IMR-90 (cell line): ENCODE measurements around the gene MBTPS2. TPM values are rescaled to one million over a fixed set of nuclear protein-coding genes. Genes with fewer than 3 reads are reported as not detected.

ENCODE experiments used
- ATAC-seq: fragments of 200-7000 bp; cut with Tn5 transposase; 2 replicates; pipeline ENCODE4 v1.9.1; 2020; ENCODE audit warnings: low read depth, mild to moderate bottlenecking, moderate library complexity
- BruUV-seq: library from RNA; stranded (reverse); fragments of 400-500 nt; replicated peaks from 2 replicates; lab custom pipeline; 2021; lab: Mats Ljungman, UMichigan
- CTCF ChIA-PET: fragments of 300-600 bp; formaldehyde crosslinking; extraction: SDS; loops from one replicate; lab custom pipeline; 2021; ENCODE audit warnings: antibody characterized with exemption; lab: Yijun Ruan, JAX
- POLR2A ChIA-PET: fragments of 300-600 bp; sonication (Branson Sonifier 250); formaldehyde crosslinking; loops from one replicate; lab custom pipeline; 2022; ENCODE audit warnings: antibody characterized with exemption; ENCODE audit not compliant: unreplicated experiment; lab: Charles Lee
- DNase-seq: peaks from one replicate; pipeline ENCODE4 v3.0.0; 2013
- H2AFZ ChIP-seq: replicated peaks from 2 replicates; pipeline ENCODE3; 2013; ENCODE audit warnings: low read length, mild to moderate bottlenecking; ENCODE audit not compliant: poor library complexity
- H2AK5ac ChIP-seq: 2 replicates; pipeline ENCODE4 v1.6.1; 2013; ENCODE audit warnings: low read depth, low read length, inconsistent platforms
- H2AK9ac ChIP-seq: replicated peaks from 2 replicates; pipeline ENCODE3; 2013; ENCODE audit warnings: mild to moderate bottlenecking, low read depth, low read length, moderate library complexity; ENCODE audit not compliant: poor library complexity
- H2BK120ac ChIP-seq: 2 replicates; pipeline ENCODE4 v1.6.1; 2013; ENCODE audit warnings: low read depth, low read length, inconsistent platforms
- H2BK15ac ChIP-seq: 3 replicates; pipeline ENCODE4 v1.6.1; 2013; ENCODE audit warnings: low read depth, low read length, inconsistent platforms
- H2BK20ac ChIP-seq: 2 replicates; pipeline ENCODE4 v1.6.1; 2013; ENCODE audit warnings: low read depth, mild to moderate bottlenecking, inconsistent platforms, low read length, moderate library complexity
- H2BK5ac ChIP-seq: 2 replicates; pipeline ENCODE4 v1.6.1; 2013; ENCODE audit warnings: mild to moderate bottlenecking, low read depth, low read length, inconsistent platforms; ENCODE audit not compliant: poor library complexity, severe bottlenecking
- H3K14ac ChIP-seq: replicated peaks from 2 replicates; pipeline ENCODE4 v1.6.1; 2013; ENCODE audit warnings: low read depth, low read length, inconsistent platforms
- H3K18ac ChIP-seq: 2 replicates; pipeline ENCODE4 v1.6.1; 2013; ENCODE audit warnings: low read depth, low read length, control low read depth
- H3K23ac ChIP-seq: 2 replicates; pipeline ENCODE4 v1.6.1; 2013; ENCODE audit warnings: low read depth, low read length, inconsistent platforms
- H3K27ac ChIP-seq: 2 replicates; pipeline ENCODE4 v1.5.1; 2013; ENCODE audit warnings: mild to moderate bottlenecking, control low read depth, low read length; ENCODE audit not compliant: insufficient read depth
- H3K27me3 ChIP-seq: 2 replicates; pipeline ENCODE4 v1.6.1; 2013; ENCODE audit warnings: low read length; ENCODE audit not compliant: control insufficient read depth, insufficient read depth
- H3K36me3 ChIP-seq: 2 replicates; pipeline ENCODE4 v1.6.1; 2013; ENCODE audit warnings: low read length, mixed read lengths; ENCODE audit not compliant: control insufficient read depth, insufficient read depth
- H3K4ac ChIP-seq: 2 replicates; pipeline ENCODE4 v1.6.1; 2013; ENCODE audit warnings: low read depth, low read length, inconsistent platforms
- H3K4me1 ChIP-seq: 2 replicates; pipeline ENCODE4 v1.6.1; 2013; ENCODE audit warnings: low read length, mixed read lengths; ENCODE audit not compliant: control insufficient read depth, insufficient read depth
- H3K4me2 ChIP-seq: 2 replicates; pipeline ENCODE4 v1.6.1; 2013; ENCODE audit warnings: low read depth, mild to moderate bottlenecking, control low read depth, low read length, moderate library complexity
- H3K4me3 ChIP-seq: 2 replicates; pipeline ENCODE4 v1.5.1; 2013; ENCODE audit warnings: low read depth, mild to moderate bottlenecking, control low read depth, low read length, moderate library complexity; ENCODE audit not compliant: insufficient read depth
- H3K56ac ChIP-seq: 2 replicates; pipeline ENCODE4 v1.6.1; 2013; ENCODE audit warnings: low read length, inconsistent platforms; ENCODE audit not compliant: insufficient read depth; ENCODE audit errors: extremely low read depth
- H3K79me1 ChIP-seq, 2 experiments: 2 replicates each; pipeline ENCODE4 v1.6.1; 2013; ENCODE audit warnings: low read length in 2 of 2, inconsistent platforms in 1 of 2, low read depth in 1 of 2
- H3K9ac ChIP-seq: 2 replicates; pipeline ENCODE4 v1.6.1; 2013; ENCODE audit warnings: low read depth, low read length, control low read depth
- H3K9me1 ChIP-seq: 2 replicates; pipeline ENCODE4 v1.6.1; 2013; ENCODE audit warnings: low read length, inconsistent platforms; ENCODE audit not compliant: insufficient read depth
- H3K9me3 ChIP-seq: 2 replicates; pipeline ENCODE4 v1.6.1; 2013; ENCODE audit warnings: low read length; ENCODE audit not compliant: control insufficient read depth, insufficient read depth
- H4K20me1 ChIP-seq: 2 replicates; pipeline ENCODE4 v1.6.1; 2013; ENCODE audit warnings: low read length, inconsistent platforms; ENCODE audit not compliant: insufficient read depth
- H4K5ac ChIP-seq: 2 replicates; pipeline ENCODE4 v1.6.1; 2013; ENCODE audit warnings: mild to moderate bottlenecking, low read depth, low read length, control low read depth
- H4K8ac ChIP-seq, 2 experiments: 2 replicates each; pipeline ENCODE4 v1.6.1; 2013; ENCODE audit warnings: low read depth in 2 of 2, low read length in 2 of 2, control low read depth in 1 of 2, inconsistent platforms in 1 of 2
- H4K91ac ChIP-seq: 2 replicates; pipeline ENCODE4 v1.6.1; 2013; ENCODE audit warnings: low read depth, low read length, inconsistent platforms; ENCODE audit not compliant: insufficient read depth
- CTCF ChIP-seq: conservative IDR thresholded peaks from 2 replicates; pipeline ENCODE4 v1.5.1; 2012; ENCODE audit warnings: mild to moderate bottlenecking, low read depth, low read length, improper control_type of control experiment
- USF2 ChIP-seq: fragments of 150-350 bp; IDR thresholded peaks from 2 replicates; pipeline ENCODE4 v1.6.1; 2017; ENCODE audit warnings: mild to moderate bottlenecking, antibody characterized with exemption, low read length, low read depth
- WGBS, 2 experiments: methylation state at CpG; one replicate each; pipeline versions ENCODE4 v1.1.5 to v1.1.7; 2013; ENCODE audit warnings: missing lambda C conversion rate in 2 of 2; ENCODE audit not compliant: insufficient read length in 1 of 2; ENCODE audit errors: extremely low coverage in 2 of 2; 5-methylcytosine and 5-hydroxymethylcytosine counted together
- dilution Hi-C: fragments of 300-500 bp; cut with HindIII; formaldehyde crosslinking; loops from one replicate; pipeline ENCODE4 v1.14.3; 2018; ENCODE audit warnings: low sequenced_read_pairs; ENCODE audit not compliant: unreplicated experiment
- in situ Hi-C: fragments of 300-500 bp; cut with MboI; formaldehyde crosslinking; loops from 3 replicates; pipeline ENCODE4 v1.14.3; 2019; ENCODE audit warnings: low sequenced_read_pairs, inconsistent platforms, mixed read lengths
- intact Hi-C: fragments of 100-400 bp; cut with micrococcal nuclease; formaldehyde crosslinking; loops from 2 replicates; pipeline ENCODE4 v1.10.0; 2022
- polyA plus RNA-seq, 3 experiments: library from polyadenylated mRNA; depleted of rRNA; stranded (reverse); fragments of >200 nt; gene quantifications; 2 replicates each; pipeline ENCODE4 v1.2.3, GENCODE V29; 2012; ENCODE audit warnings: low replicate concordance in 1 of 3
- total RNA-seq: library from RNA; depleted of rRNA; stranded (reverse); fragments of >200 nt; gene quantifications from 2 replicates; pipeline ENCODE4 v1.2.3, GENCODE V29; 2012

Gene MBTPS2
- total and polyA plus RNA-seq, 2 of the 4 experiments (the other 2 are of a cell fraction): 4.7 to 12.4 TPM

GRCh38 chrX:21870494-21870893 is 31.1 kb downstream of the MBTPS2 start:
- intact Hi-C loops (no loop called here), dilution Hi-C loops (no loop called here), in situ Hi-C loops (no loop called here)
- no CpG with 5 or more reads among the region's 1 CpG for WGBS, 2 experiments
- Histone ChIP-seq H2BK20ac (no peak overlapping the region), H2BK120ac (no peak overlapping the region), H2AFZ (no peak overlapping the region), H3K23ac (no peak overlapping the region), H3K4ac (no peak overlapping the region), H3K27me3 (peaks cover 2% of the 10 kb centered on the region; the same call in 1 of the 2 replicates), H4K91ac (no peak overlapping the region), H4K8ac (no peak overlapping the region), H3K79me1 (no peaks in the 10 kb centered on the region; a peak in 1 of 4 replicates), H3K56ac (no peak overlapping the region), H3K36me3 (no peaks in the 10 kb centered on the region), H3K9me1 (no peaks in the 10 kb centered on the region), H3K18ac (no peak overlapping the region), H2BK5ac (no peak overlapping the region), H3K4me2 (no peak overlapping the region), H3K4me3 (no peak overlapping the region), H3K9ac (no peak overlapping the region), H2BK15ac (no peak overlapping the region), H2AK5ac (no peak overlapping the region), H3K27ac (no peak overlapping the region), H4K20me1 (no peaks in the 10 kb centered on the region), H3K14ac (no peak overlapping the region), H4K5ac (no peak overlapping the region), H2AK9ac (no peak overlapping the region), H3K4me1 (peaks cover 6% of the 10 kb centered on the region), H3K9me3 (no peaks in the 10 kb centered on the region)
- DNase-seq (no peak), ATAC-seq (no peak)
- CTCF ChIA-PET: no interaction called here
- TF ChIP-seq USF2: no peak
- TF ChIP-seq CTCF: no peak
- BruUV-seq: no TSS peak
- POLR2A ChIA-PET: no interaction called here
